GM23338 (cell line): ENCODE measurements around the gene REV3L. TPM values are rescaled to one million over a fixed set of nuclear protein-coding genes. Genes with fewer than 3 reads are reported as not detected.

ENCODE experiments used
- ATAC-seq: fragments of 200-7000 bp; cut with Tn5 transposase; 3 replicates; pipeline ENCODE4 v1.9.1; 2020
- DNase-seq: peaks from one replicate; pipeline ENCODE4 v3.0.0-alpha.2; 2015; ENCODE audit warnings: low spot score
- H2AFZ ChIP-seq: fragments of 200-600 bp; sonication (generic); 2 replicates; pipeline ENCODE4 v1.8.0; 2016; ENCODE audit warnings: antibody characterized with exemption, mild to moderate bottlenecking, moderate library complexity
- H3F3A ChIP-seq: fragments of 200-600 bp; sonication (generic); replicated peaks from 2 replicates; pipeline ENCODE4 v1.8.0; 2017; ENCODE audit warnings: antibody characterized with exemption, mixed run types, low read depth
- H3K27ac ChIP-seq: fragments of 200-600 bp; sonication (generic); 2 replicates; pipeline ENCODE4 v1.6.1; 2016; ENCODE audit warnings: low read depth
- H3K27me3 ChIP-seq: fragments of 200-600 bp; sonication (generic); 2 replicates; pipeline ENCODE4 v1.8.0; 2016; ENCODE audit warnings: mild to moderate bottlenecking, mixed run types, moderate library complexity; ENCODE audit not compliant: insufficient read depth
- H3K36me3 ChIP-seq: fragments of 200-600 bp; sonication (generic); 2 replicates; pipeline ENCODE4 v1.8.0; 2016; ENCODE audit warnings: mild to moderate bottlenecking; ENCODE audit not compliant: insufficient read depth
- H3K4me1 ChIP-seq: fragments of 200-600 bp; sonication (generic); 2 replicates; pipeline ENCODE4 v1.8.0; 2016; ENCODE audit warnings: mild to moderate bottlenecking, moderate library complexity; ENCODE audit not compliant: insufficient read depth
- H3K4me2 ChIP-seq: fragments of 200-600 bp; sonication (generic); 2 replicates; pipeline ENCODE4 v1.7.1; 2017; ENCODE audit warnings: mixed run types
- H3K4me3 ChIP-seq: fragments of 200-600 bp; sonication (generic); 2 replicates; pipeline ENCODE4 v1.6.1; 2016; ENCODE audit warnings: mixed run types
- H3K79me2 ChIP-seq: fragments of 200-600 bp; sonication (generic); replicated peaks from 2 replicates; pipeline ENCODE4 v1.8.0; 2017; ENCODE audit warnings: mild to moderate bottlenecking; ENCODE audit not compliant: insufficient read depth
- H3K9me2 ChIP-seq: fragments of 200-600 bp; sonication (generic); 2 replicates; pipeline ENCODE4 v1.8.0; 2017; ENCODE audit not compliant: insufficient read depth
- H4K20me1 ChIP-seq: fragments of 200-600 bp; sonication (generic); replicated peaks from 2 replicates; pipeline ENCODE4 v1.8.0; 2017; ENCODE audit warnings: mild to moderate bottlenecking; ENCODE audit not compliant: insufficient read depth
- H3K27ac Mint-ChIP-seq: 2 replicates; pipeline ENCODE4 v1.8.0; 2020; ENCODE audit warnings: inconsistent platforms, mild to moderate bottlenecking, moderate library complexity, mixed read lengths
- H3K27me3 Mint-ChIP-seq: 3 replicates; pipeline ENCODE4 v1.8.0; 2022; ENCODE audit warnings: low read depth, mild to moderate bottlenecking, moderate library complexity, mixed read lengths, inconsistent platforms; ENCODE audit not compliant: insufficient read depth, poor library complexity
- H3K36me3 Mint-ChIP-seq: 3 replicates; pipeline ENCODE4 v1.8.0; 2021; ENCODE audit warnings: low read depth, mild to moderate bottlenecking, inconsistent platforms, moderate library complexity, mixed read lengths
- H3K4me1 Mint-ChIP-seq: 3 replicates; pipeline ENCODE4 v1.8.0; 2020; ENCODE audit warnings: mild to moderate bottlenecking, inconsistent platforms, mixed read lengths
- H3K4me3 Mint-ChIP-seq: 3 replicates; pipeline ENCODE4 v1.8.0; 2021; ENCODE audit warnings: moderate library complexity, mild to moderate bottlenecking, inconsistent platforms, mixed read lengths
- H3K9me3 Mint-ChIP-seq: 3 replicates; pipeline ENCODE4 v1.8.0; 2020; ENCODE audit warnings: moderate library complexity, mild to moderate bottlenecking, inconsistent platforms, mixed read lengths
- CREB1 ChIP-seq: fragments of 250-450 bp; sonication (Bioruptor Pico); IDR thresholded peaks from 2 replicates; pipeline ENCODE4 v1.5.0; 2020; ENCODE audit warnings: low read depth, mild to moderate bottlenecking, moderate library complexity
- CTCF ChIP-seq, 2 experiments: fragments of 200-600 bp in 1 of 2; sonication (generic) in 1 of 2; conservative IDR thresholded peaks; 2 replicates each; pipeline versions ENCODE4 v1.5.1 to v1.6.1; 2016 to 2017; ENCODE audit warnings: antibody characterized with exemption in 2 of 2, low read depth in 2 of 2, mild to moderate bottlenecking in 2 of 2, moderate library complexity in 1 of 2
- EZH2 ChIP-seq: fragments of 200-600 bp; sonication (generic); IDR thresholded peaks from one replicate; pipeline ENCODE4 v1.8.0; 2017; ENCODE audit warnings: antibody characterized with exemption, mild to moderate bottlenecking, low read depth; ENCODE audit not compliant: unreplicated experiment
- NANOG ChIP-seq: IDR thresholded peaks from 2 replicates; pipeline ENCODE4 v1.6.1; 2016; ENCODE audit warnings: antibody characterized with exemption, borderline replicate concordance
- POLR2AphosphoS5 ChIP-seq: IDR thresholded peaks from 2 replicates; pipeline ENCODE4 v1.6.1; 2016; ENCODE audit warnings: antibody characterized with exemption, low read depth
- STAT1 ChIP-seq: IDR thresholded peaks from one replicate; pipeline ENCODE4 v1.6.1; 2016; ENCODE audit warnings: antibody characterized with exemption; ENCODE audit not compliant: unreplicated experiment
- ZNF114 ChIP-seq: fragments of 250-450 bp; sonication (Bioruptor Pico); IDR thresholded peaks from 2 replicates; pipeline ENCODE4 v1.5.0; 2020; ENCODE audit warnings: mild to moderate bottlenecking, moderate library complexity
- ZNF331 ChIP-seq: fragments of 250-450 bp; sonication (Bioruptor Pico); IDR thresholded peaks from 2 replicates; pipeline ENCODE4 v1.5.0; 2020; ENCODE audit warnings: low read depth, mild to moderate bottlenecking, moderate library complexity
- polyA plus RNA-seq: library from polyadenylated mRNA; unstranded; fragments of >200 nt; fragmentation: Nextera tagmentation; extraction: Ambion mirVana; gene quantifications from 2 replicates; pipeline ENCODE4 v1.2.1, GENCODE V29; 2016
- total RNA-seq: library from RNA; depleted of rRNA; stranded (reverse); fragments of >200 nt; shearing (Covaris generic); gene quantifications from 2 replicates; pipeline ENCODE4 v1.2.3, GENCODE V29; 2014
- TF ChIP-seq, protein P1 (sequence below): fragments of 250-450 bp; sonication (Bioruptor Pico); IDR thresholded peaks from 2 replicates; pipeline ENCODE4 v1.5.0; 2020; ENCODE audit warnings: mild to moderate bottlenecking, moderate library complexity

Gene REV3L
- total and polyA plus RNA-seq, 2 experiments from 2014 or later: 8.3 to 13.1 TPM

GRCh38 chr6:111411046-111411445, 72.0 kb downstream of the REV3L start (continued):
- TF ChIP-seq, protein P1, sequence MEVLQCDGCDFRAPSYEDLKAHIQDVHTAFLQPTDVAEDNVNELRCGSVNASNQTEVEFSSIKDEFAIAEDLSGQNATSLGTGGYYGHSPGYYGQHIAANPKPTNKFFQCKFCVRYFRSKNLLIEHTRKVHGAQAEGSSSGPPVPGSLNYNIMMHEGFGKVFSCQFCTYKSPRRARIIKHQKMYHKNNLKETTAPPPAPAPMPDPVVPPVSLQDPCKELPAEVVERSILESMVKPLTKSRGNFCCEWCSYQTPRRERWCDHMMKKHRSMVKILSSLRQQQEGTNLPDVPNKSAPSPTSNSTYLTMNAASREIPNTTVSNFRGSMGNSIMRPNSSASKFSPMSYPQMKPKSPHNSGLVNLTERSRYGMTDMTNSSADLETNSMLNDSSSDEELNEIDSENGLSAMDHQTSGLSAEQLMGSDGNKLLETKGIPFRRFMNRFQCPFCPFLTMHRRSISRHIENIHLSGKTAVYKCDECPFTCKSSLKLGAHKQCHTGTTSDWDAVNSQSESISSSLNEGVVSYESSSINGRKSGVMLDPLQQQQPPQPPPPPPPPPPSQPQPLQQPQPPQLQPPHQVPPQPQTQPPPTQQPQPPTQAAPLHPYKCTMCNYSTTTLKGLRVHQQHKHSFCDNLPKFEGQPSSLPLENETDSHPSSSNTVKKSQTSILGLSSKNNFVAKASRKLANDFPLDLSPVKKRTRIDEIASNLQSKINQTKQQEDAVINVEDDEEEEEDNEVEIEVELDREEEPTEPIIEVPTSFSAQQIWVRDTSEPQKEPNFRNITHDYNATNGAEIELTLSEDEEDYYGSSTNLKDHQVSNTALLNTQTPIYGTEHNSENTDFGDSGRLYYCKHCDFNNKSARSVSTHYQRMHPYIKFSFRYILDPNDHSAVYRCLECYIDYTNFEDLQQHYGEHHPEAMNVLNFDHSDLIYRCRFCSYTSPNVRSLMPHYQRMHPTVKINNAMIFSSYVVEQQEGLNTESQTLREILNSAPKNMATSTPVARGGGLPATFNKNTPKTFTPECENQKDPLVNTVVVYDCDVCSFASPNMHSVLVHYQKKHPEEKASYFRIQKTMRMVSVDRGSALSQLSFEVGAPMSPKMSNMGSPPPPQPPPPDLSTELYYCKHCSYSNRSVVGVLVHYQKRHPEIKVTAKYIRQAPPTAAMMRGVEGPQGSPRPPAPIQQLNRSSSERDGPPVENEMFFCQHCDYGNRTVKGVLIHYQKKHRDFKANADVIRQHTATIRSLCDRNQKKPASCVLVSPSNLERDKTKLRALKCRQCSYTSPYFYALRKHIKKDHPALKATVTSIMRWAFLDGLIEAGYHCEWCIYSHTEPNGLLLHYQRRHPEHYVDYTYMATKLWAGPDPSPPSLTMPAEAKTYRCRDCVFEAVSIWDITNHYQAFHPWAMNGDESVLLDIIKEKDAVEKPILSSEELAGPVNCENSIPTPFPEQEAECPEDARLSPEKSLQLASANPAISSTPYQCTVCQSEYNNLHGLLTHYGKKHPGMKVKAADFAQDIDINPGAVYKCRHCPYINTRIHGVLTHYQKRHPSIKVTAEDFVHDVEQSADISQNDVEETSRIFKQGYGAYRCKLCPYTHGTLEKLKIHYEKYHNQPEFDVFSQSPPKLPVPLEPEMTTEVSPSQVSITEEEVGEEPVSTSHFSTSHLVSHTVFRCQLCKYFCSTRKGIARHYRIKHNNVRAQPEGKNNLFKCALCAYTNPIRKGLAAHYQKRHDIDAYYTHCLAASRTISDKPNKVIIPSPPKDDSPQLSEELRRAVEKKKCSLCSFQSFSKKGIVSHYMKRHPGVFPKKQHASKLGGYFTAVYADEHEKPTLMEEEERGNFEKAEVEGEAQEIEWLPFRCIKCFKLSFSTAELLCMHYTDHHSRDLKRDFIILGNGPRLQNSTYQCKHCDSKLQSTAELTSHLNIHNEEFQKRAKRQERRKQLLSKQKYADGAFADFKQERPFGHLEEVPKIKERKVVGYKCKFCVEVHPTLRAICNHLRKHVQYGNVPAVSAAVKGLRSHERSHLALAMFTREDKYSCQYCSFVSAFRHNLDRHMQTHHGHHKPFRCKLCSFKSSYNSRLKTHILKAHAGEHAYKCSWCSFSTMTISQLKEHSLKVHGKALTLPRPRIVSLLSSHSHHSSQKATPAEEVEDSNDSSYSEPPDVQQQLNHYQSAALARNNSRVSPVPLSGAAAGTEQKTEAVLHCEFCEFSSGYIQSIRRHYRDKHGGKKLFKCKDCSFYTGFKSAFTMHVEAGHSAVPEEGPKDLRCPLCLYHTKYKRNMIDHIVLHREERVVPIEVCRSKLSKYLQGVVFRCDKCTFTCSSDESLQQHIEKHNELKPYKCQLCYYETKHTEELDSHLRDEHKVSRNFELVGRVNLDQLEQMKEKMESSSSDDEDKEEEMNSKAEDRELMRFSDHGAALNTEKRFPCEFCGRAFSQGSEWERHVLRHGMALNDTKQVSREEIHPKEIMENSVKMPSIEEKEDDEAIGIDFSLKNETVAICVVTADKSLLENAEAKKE (CRISPR knock-in tag): no peak
- no peak for TF ChIP-seq ZNF331 (CRISPR knock-in tag)

GRCh38 chr6:111410371-111410770, 72.6 kb downstream of the REV3L start:
- Histone ChIP-seq H3K4me1 (no peaks in the 10 kb centered on the region), H3K27ac (no peak overlapping the region), H3K27me3 (no peaks in the 10 kb centered on the region), H3K79me2 (no peaks in the 10 kb centered on the region), H4K20me1 (no peaks in the 10 kb centered on the region), H3K4me3 (no peak overlapping the region), H2AFZ (no peak overlapping the region), H3K4me2 (no peak overlapping the region), H3K9me2 (no peaks in the 10 kb centered on the region), H3K36me3 (no peaks in the 10 kb centered on the region), H3F3A (no peaks in the 10 kb centered on the region)
- H3K27me3 Mint-ChIP-seq: no peaks in the 10 kb centered on the region
- no peaks in the 10 kb centered on the region for H3K9me3 Mint-ChIP-seq
- no peak for ATAC-seq
- no peaks in the 10 kb centered on the region for H3K36me3 Mint-ChIP-seq
- no peak overlapping the region for H3K27ac Mint-ChIP-seq
- no peak overlapping the region for H3K4me3 Mint-ChIP-seq
- H3K4me1 Mint-ChIP-seq: no peaks in the 10 kb centered on the region
- DNase-seq: no peak
- TF ChIP-seq, protein P1 (CRISPR knock-in tag): no peak
- TF ChIP-seq NANOG (no peak), CREB1 (no peak), POLR2AphosphoS5 (no peak), ZNF114 (CRISPR knock-in tag) (no peak), EZH2 (no peak), ZNF331 (CRISPR knock-in tag) (no peak), CTCF (conservative IDR thresholded peaks at IDR 0.05; ENCODE audit: low read depth in 2 of 2) (no peak), STAT1 (no peak)
